ENCODE measurements around the gene GOLM1.

GOLM1 gene

GRCh38 chr9:86075132-86076109 lies 23.9 kb downstream of the GOLM1 start:
- no peak for TF ChIP-seq CTCF (conservative IDR thresholded peaks at IDR 0.05; ENCODE audit: low read depth, low read length)
- no peak for DNase-seq (ENCODE audit: low read depth)
- H3K4me3 ChIP-seq (ENCODE audit: low read length): no peak overlapping the region

- no peak for DNase-seq (ENCODE audit: low read depth)
- TF ChIP-seq CTCF (conservative IDR thresholded peaks at IDR 0.05; ENCODE audit: low read depth, low read length): no peak
Measured at GRCh38 chr9:86073839-86074238, 25.5 kb downstream of the GOLM1 start.

GRCh38 chr9:86072394-86072877 lies 26.9 kb downstream of the GOLM1 start:
- DNase-seq (ENCODE audit: low read depth): no peak
- no peak overlapping the region for H3K4me3 ChIP-seq (ENCODE audit: low read length)
- TF ChIP-seq CTCF (conservative IDR thresholded peaks at IDR 0.05; ENCODE audit: low read depth, low read length): no peak

More at GRCh38 chr9:86073839-86074238, 25.5 kb downstream of the GOLM1 start:
- no peak overlapping the region for H3K4me3 ChIP-seq (ENCODE audit: low read length)

GRCh38 chr9:86069206-86069869 lies 30.0 kb downstream of the GOLM1 start:
- H3K4me3 ChIP-seq (ENCODE audit: low read length): no peak overlapping the region
- TF ChIP-seq CTCF (conservative IDR thresholded peaks at IDR 0.05; ENCODE audit: low read depth, low read length): no peak
- no peak for DNase-seq (ENCODE audit: low read depth)

- DNase-seq (ENCODE audit: low read depth): no peak
- TF ChIP-seq CTCF (conservative IDR thresholded peaks at IDR 0.05; ENCODE audit: low read depth, low read length): no peak
- no peak overlapping the region for H3K4me3 ChIP-seq (ENCODE audit: low read length)
Measured at GRCh38 chr9:86064220-86064619, 35.1 kb downstream of the GOLM1 start.

GRCh38 chr9:86062845-86063693 lies 36.3 kb downstream of the GOLM1 start:
- no peak for DNase-seq (ENCODE audit: low read depth)
- TF ChIP-seq CTCF (conservative IDR thresholded peaks at IDR 0.05; ENCODE audit: low read depth, low read length): no peak
- H3K4me3 ChIP-seq (ENCODE audit: low read length): no peak overlapping the region

All from retinal pigment epithelial cell (primary cell).